SK-N-SH treated with all-trans-retinoic acid at 6 μM for 48 hours (cell line): ENCODE results near the gene INPP4B.

Experiments used
- ARNTL ChIP-seq: fragments of 450-650 bp; formaldehyde crosslinking; IDR thresholded peaks from 2 replicates; pipeline ENCODE4 v1.5.0; 2020; ENCODE audit warnings: low read depth, mild to moderate bottlenecking, moderate library complexity, borderline replicate concordance
- PPARA ChIP-seq: fragments of 250-450 bp; sonication (Bioruptor Pico); IDR thresholded peaks from 2 replicates; pipeline ENCODE4 v1.5.0; 2020; ENCODE audit warnings: mild to moderate bottlenecking, borderline replicate concordance
- RARB ChIP-seq: fragments of 250-450 bp; sonication (Bioruptor Pico); IDR thresholded peaks from 2 replicates; pipeline ENCODE4 v1.8.0; 2021; ENCODE audit warnings: mild to moderate bottlenecking, moderate library complexity
- TCF4 ChIP-seq: fragments of 250-450 bp; sonication (Bioruptor Pico); IDR thresholded peaks from 2 replicates; pipeline ENCODE4 v1.8.0; 2021; ENCODE audit warnings: mild to moderate bottlenecking, moderate library complexity, borderline replicate concordance
- TOX ChIP-seq: fragments of 250-450 bp; sonication (Bioruptor Pico); IDR thresholded peaks from 2 replicates; pipeline ENCODE4 v1.8.0; 2021; ENCODE audit warnings: mild to moderate bottlenecking, moderate library complexity, borderline replicate concordance
- ZFP3 ChIP-seq: fragments of 250-450 bp; sonication (Bioruptor Pico); IDR thresholded peaks from 2 replicates; pipeline ENCODE4 v1.5.0; 2020; ENCODE audit warnings: mild to moderate bottlenecking, moderate library complexity
- ZFP30 ChIP-seq: fragments of 450-650 bp; formaldehyde crosslinking; IDR thresholded peaks from 2 replicates; pipeline ENCODE4 v1.5.0; 2022; ENCODE audit warnings: mild to moderate bottlenecking, moderate library complexity
- ZNF8 ChIP-seq: fragments of 450-650 bp; formaldehyde crosslinking; IDR thresholded peaks from 2 replicates; pipeline ENCODE4 v1.5.0; 2020; ENCODE audit warnings: mild to moderate bottlenecking, moderate library complexity
- TF ChIP-seq, protein P1 (sequence below): fragments of 250-450 bp; sonication (Bioruptor Pico); IDR thresholded peaks from 2 replicates; pipeline ENCODE4 v1.5.1; 2020; ENCODE audit warnings: low read depth, mild to moderate bottlenecking, moderate library complexity
- TF ChIP-seq, protein P2 (sequence below): fragments of 250-450 bp; sonication (Bioruptor Pico); IDR thresholded peaks from 2 replicates; pipeline ENCODE4 v1.8.0; 2021; ENCODE audit warnings: low read depth, mild to moderate bottlenecking, moderate library complexity, borderline replicate concordance

DNA sequence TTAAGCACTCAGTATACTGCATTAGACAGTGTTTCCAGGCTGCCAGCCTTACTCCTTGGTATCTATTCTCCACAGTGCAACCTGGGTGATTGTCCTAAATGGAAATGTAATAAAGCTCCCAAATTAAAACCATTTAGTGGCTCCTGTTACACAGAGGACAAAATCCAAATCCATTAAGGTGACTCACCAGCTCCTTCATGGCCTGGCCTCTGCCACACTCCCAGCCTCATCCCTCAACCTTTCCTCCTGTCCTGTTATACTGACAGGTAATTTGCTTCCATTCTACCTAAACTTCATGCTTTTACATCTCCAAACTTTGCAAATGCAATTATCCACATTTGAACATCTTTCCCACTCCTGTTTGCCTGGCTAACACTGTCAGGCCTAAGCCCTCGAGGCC, 140.3 kb downstream of the INPP4B start:
- TF ChIP-seq RARB (CRISPR knock-in tag) (no peak), ZFP3 (CRISPR knock-in tag) (no peak), TCF4 (CRISPR knock-in tag) (no peak), ZFP30 (CRISPR knock-in tag) (no peak), TOX (CRISPR knock-in tag) (no peak), ZNF8 (CRISPR knock-in tag) (no peak), ARNTL (CRISPR knock-in tag) (no peak), PPARA (no peak)
- TF ChIP-seq, protein P1, sequence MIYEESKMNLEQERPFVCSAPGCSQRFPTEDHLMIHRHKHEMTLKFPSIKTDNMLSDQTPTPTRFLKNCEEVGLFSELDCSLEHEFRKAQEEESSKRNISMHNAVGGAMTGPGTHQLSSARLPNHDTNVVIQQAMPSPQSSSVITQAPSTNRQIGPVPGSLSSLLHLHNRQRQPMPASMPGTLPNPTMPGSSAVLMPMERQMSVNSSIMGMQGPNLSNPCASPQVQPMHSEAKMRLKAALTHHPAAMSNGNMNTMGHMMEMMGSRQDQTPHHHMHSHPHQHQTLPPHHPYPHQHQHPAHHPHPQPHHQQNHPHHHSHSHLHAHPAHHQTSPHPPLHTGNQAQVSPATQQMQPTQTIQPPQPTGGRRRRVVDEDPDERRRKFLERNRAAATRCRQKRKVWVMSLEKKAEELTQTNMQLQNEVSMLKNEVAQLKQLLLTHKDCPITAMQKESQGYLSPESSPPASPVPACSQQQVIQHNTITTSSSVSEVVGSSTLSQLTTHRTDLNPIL (CRISPR knock-in tag), result no peak
- TF ChIP-seq, protein P2, sequence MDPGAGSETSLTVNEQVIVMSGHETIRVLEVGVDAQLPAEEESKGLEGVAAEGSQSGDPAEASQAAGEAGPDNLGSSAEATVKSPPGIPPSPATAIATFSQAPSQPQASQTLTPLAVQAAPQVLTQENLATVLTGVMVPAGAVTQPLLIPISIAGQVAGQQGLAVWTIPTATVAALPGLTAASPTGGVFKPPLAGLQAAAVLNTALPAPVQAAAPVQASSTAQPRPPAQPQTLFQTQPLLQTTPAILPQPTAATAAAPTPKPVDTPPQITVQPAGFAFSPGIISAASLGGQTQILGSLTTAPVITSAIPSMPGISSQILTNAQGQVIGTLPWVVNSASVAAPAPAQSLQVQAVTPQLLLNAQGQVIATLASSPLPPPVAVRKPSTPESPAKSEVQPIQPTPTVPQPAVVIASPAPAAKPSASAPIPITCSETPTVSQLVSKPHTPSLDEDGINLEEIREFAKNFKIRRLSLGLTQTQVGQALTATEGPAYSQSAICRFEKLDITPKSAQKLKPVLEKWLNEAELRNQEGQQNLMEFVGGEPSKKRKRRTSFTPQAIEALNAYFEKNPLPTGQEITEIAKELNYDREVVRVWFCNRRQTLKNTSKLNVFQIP, result no peak
